Uterus (tissue), 2 donors: ENCODE measurements around the gene DOLK.

Experiments used
- POLR2A ChIP-seq, 2 donors: fragments of 450-650 bp; IDR thresholded peaks; one replicate each; pipeline ENCODE4 v1.6.1; 2016; ENCODE audit warnings: antibody characterized with exemption in 2 of 2, mild to moderate bottlenecking in 1 of 2, moderate library complexity in 1 of 2
- TF ChIP-seq, protein P1 (sequence below), 4 experiments: fragments of 200-600 bp in 2 of 4; fragments of 450-650 bp in 2 of 4; sonication (generic) in 2 of 4; IDR thresholded peaks; one replicate each; pipeline ENCODE4 v1.5.1; 2016 to 2019; ENCODE audit warnings: antibody characterized with exemption in 4 of 4, mild to moderate bottlenecking in 2 of 4, moderate library complexity in 1 of 4

DNA sequence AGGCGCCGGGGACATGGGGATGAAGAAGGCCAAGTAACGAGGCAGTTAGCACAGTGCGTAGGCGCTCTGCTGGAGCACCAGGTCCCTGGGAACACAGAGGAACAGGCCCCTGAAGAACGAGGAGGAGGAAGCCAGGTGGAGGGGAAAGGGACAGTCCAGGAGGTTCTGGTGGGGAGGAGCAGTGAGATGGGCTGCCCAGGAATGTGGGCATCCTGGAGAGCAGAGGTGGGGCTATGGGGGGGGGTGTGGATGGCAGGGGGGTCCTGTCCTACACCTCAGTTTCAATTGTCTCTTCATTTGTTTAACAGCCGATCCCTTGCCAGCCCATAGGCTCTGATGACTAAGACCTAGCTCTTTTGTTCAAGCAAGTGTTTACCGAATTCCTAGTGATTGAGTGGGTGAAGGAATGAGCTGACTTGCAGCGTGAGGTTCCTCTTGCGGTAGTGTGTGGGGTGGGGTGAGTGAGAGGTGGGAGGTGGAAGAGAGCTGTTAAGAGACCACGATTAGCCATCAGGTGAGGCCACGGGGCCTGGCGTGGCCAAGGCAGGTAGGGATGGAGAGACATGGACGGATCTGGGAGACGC lies 35.0 kb downstream of the DOLK start:
- no peak for TF ChIP-seq POLR2A (IDR thresholded peaks at IDR 0.05)
- TF ChIP-seq, protein P1, sequence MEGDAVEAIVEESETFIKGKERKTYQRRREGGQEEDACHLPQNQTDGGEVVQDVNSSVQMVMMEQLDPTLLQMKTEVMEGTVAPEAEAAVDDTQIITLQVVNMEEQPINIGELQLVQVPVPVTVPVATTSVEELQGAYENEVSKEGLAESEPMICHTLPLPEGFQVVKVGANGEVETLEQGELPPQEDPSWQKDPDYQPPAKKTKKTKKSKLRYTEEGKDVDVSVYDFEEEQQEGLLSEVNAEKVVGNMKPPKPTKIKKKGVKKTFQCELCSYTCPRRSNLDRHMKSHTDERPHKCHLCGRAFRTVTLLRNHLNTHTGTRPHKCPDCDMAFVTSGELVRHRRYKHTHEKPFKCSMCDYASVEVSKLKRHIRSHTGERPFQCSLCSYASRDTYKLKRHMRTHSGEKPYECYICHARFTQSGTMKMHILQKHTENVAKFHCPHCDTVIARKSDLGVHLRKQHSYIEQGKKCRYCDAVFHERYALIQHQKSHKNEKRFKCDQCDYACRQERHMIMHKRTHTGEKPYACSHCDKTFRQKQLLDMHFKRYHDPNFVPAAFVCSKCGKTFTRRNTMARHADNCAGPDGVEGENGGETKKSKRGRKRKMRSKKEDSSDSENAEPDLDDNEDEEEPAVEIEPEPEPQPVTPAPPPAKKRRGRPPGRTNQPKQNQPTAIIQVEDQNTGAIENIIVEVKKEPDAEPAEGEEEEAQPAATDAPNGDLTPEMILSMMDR (IDR thresholded peaks at IDR 0.05) = no peak
